ENCODE measurements around the gene ETS2. TPM values are rescaled to one million over a fixed set of nuclear protein-coding genes. Genes with fewer than 3 reads are reported as not detected.

The ETS2 gene
- total and polyA plus RNA-seq, 2 experiments from 2014 or later: 19.5 to 36.8 TPM

DNA sequence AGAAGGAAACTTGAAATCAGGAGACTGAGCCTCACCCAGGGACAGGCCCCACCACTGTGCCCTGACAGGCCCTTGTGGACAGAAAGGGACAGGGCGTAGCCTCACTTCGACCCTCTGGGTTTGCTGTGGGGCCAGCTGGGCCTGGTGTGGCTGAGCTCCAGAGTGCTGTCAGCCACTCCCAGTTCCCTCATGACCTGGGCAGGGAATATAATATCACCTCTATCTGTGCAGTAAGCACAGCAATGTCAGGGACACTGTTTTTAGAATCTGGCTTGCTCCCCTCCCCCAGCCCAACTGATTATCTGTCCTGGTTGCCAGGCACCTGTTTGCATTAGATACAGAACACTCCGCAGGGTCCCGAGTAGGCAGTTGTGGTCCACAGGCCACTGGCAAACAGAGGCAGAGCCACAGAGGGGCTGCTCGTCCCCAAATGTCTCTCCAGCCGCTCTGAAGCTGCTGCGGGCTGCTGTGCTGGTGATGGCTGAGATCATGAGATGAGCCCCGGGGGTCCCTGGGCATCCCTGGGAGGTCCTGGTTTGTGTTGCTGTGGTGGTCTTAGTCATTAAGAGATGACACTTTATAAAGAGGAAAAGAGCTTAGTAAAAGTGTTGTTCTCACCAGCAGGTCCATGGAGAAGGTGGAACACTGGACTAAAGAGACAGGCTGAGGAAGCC is 51.6 kb downstream of the ETS2 start (continued):
- TF ChIP-seq ZNF462 (CRISPR knock-in tag; IDR thresholded peaks at IDR 0.05): no peak
- no peak for TF ChIP-seq ZNF114 (CRISPR knock-in tag; IDR thresholded peaks at IDR 0.05)
- TF ChIP-seq ZNF331 (CRISPR knock-in tag; IDR thresholded peaks at IDR 0.05; ENCODE audit: low read depth): no peak
- no peak for TF ChIP-seq POLR2AphosphoS5 (IDR thresholded peaks at IDR 0.05; ENCODE audit: low read depth)
- TF ChIP-seq CREB1 (CRISPR knock-in tag; IDR thresholded peaks at IDR 0.05; ENCODE audit: low read depth): no peak
- TF ChIP-seq STAT1 (IDR thresholded peaks at IDR 0.05; ENCODE audit: unreplicated experiment): no peak
- TF ChIP-seq NANOG (IDR thresholded peaks at IDR 0.05; ENCODE audit: borderline replicate concordance): no peak
- TF ChIP-seq CTCF (conservative IDR thresholded peaks at IDR 0.05; ENCODE audit: low read depth in 2 of 2): no peak
- no peak for TF ChIP-seq JUNB (IDR thresholded peaks at IDR 0.05; ENCODE audit: unreplicated experiment)
- TF ChIP-seq, protein P1, sequence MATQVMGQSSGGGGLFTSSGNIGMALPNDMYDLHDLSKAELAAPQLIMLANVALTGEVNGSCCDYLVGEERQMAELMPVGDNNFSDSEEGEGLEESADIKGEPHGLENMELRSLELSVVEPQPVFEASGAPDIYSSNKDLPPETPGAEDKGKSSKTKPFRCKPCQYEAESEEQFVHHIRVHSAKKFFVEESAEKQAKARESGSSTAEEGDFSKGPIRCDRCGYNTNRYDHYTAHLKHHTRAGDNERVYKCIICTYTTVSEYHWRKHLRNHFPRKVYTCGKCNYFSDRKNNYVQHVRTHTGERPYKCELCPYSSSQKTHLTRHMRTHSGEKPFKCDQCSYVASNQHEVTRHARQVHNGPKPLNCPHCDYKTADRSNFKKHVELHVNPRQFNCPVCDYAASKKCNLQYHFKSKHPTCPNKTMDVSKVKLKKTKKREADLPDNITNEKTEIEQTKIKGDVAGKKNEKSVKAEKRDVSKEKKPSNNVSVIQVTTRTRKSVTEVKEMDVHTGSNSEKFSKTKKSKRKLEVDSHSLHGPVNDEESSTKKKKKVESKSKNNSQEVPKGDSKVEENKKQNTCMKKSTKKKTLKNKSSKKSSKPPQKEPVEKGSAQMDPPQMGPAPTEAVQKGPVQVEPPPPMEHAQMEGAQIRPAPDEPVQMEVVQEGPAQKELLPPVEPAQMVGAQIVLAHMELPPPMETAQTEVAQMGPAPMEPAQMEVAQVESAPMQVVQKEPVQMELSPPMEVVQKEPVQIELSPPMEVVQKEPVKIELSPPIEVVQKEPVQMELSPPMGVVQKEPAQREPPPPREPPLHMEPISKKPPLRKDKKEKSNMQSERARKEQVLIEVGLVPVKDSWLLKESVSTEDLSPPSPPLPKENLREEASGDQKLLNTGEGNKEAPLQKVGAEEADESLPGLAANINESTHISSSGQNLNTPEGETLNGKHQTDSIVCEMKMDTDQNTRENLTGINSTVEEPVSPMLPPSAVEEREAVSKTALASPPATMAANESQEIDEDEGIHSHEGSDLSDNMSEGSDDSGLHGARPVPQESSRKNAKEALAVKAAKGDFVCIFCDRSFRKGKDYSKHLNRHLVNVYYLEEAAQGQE (IDR thresholded peaks at IDR 0.05; ENCODE audit: unreplicated experiment): no peak
- TF ChIP-seq, protein P2, sequence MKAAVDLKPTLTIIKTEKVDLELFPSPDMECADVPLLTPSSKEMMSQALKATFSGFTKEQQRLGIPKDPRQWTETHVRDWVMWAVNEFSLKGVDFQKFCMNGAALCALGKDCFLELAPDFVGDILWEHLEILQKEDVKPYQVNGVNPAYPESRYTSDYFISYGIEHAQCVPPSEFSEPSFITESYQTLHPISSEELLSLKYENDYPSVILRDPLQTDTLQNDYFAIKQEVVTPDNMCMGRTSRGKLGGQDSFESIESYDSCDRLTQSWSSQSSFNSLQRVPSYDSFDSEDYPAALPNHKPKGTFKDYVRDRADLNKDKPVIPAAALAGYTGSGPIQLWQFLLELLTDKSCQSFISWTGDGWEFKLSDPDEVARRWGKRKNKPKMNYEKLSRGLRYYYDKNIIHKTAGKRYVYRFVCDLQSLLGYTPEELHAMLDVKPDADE (IDR thresholded peaks at IDR 0.05): no peak

Measured in GM23338 (cell line).